ENCODE results near the gene RPL22.

- TF ChIP-seq CTCF (conservative IDR thresholded peaks at IDR 0.05), result no peak
- no peak for TF ChIP-seq ZFX (IDR thresholded peaks at IDR 0.05)
Observed at GRCh38 chr1:6200188-6200809, 904 bp upstream of the RPL22 start.
